K562 (cell line): ENCODE results near the gene ZNF66. TPM values are rescaled to one million over a fixed set of nuclear protein-coding genes. Genes with fewer than 3 reads are reported as not detected.
"Not testable (repeated sequence)": the region's sequence is repeated elsewhere in the genome, so short reads cannot be mapped to it uniquely, and the experiment has no call there.

Experiments used
- ATAC-seq: fragments of 200-7000 bp; cut with Tn5 transposase; 3 replicates; pipeline ENCODE4 v1.9.1; 2020; ENCODE audit warnings: moderate library complexity
- BruUV-seq: library from RNA; stranded (reverse); fragments of 400-500 nt; replicated peaks from 2 replicates; lab custom pipeline; 2021; lab: Mats Ljungman, UMichigan
- CTCF ChIA-PET: fragments of 300-600 bp; formaldehyde crosslinking; extraction: SDS; loops from one replicate; lab custom pipeline; 2021; ENCODE audit warnings: low intra/inter-chr PET ratio; lab: Yijun Ruan, JAX
- POLR2A ChIA-PET: fragments of 300-600, 350-650 bp; sonication (Branson Sonifier 250); formaldehyde crosslinking; extraction: SDS; loops from one replicate; lab custom pipeline; 2021; ENCODE audit warnings: antibody characterized with exemption, inconsistent platforms; lab: Yijun Ruan, JAX
- DNase-seq, 4 experiments: peaks; one replicate each; pipeline versions ENCODE4 v3.0.0 to v3.0.0-alpha.2; 2011 to 2018; ENCODE audit warnings: low spot score in 3 of 4, mixed read lengths in 3 of 4; ENCODE audit errors: extremely low read depth in 1 of 4
- FAIRE-seq: peaks from 2 replicates; lab custom pipeline; 2011; peaks lifted over from hg19 to GRCh38; lab: Jason Lieb, UNC
- H2AFZ ChIP-seq: 2 replicates; pipeline ENCODE4 v1.6.0; 2011; ENCODE audit warnings: low read depth, low read length, control low read depth, inconsistent platforms
- H3K27ac ChIP-seq: fragments of 200-600 bp; 3 replicates; pipeline ENCODE4 v1.8.0; 2011; ENCODE audit warnings: low read depth, mild to moderate bottlenecking, control low read depth, inconsistent platforms, low read length, moderate library complexity, mixed read lengths; ENCODE audit errors: extremely low read depth
- H3K27me3 ChIP-seq, 2 experiments: fragments of 300-600 bp in 1 of 2; 2 replicates in 1 of 2; 3 replicates in 1 of 2; pipeline versions ENCODE4 v1.6.0 to v1.8.0; 2011; ENCODE audit warnings: inconsistent platforms in 2 of 2, low read length in 2 of 2, mild to moderate bottlenecking in 1 of 2, mixed read lengths in 1 of 2, moderate library complexity in 1 of 2; ENCODE audit not compliant: control insufficient read depth in 2 of 2, insufficient read depth in 2 of 2
- H3K36me3 ChIP-seq: fragments of 300-600 bp; 3 replicates; pipeline ENCODE4 v1.8.0; 2011; ENCODE audit warnings: mild to moderate bottlenecking, low read length, inconsistent platforms; ENCODE audit not compliant: control insufficient read depth, insufficient read depth
- H3K4me1 ChIP-seq, 2 experiments: fragments of 200-600 bp in 1 of 2; replicated peaks in 1 of 2; 2 replicates in 1 of 2; 3 replicates in 1 of 2; pipeline versions ENCODE4 v1.5.1 to v1.8.0; 2011; ENCODE audit warnings: inconsistent platforms in 2 of 2, low read length in 2 of 2, mild to moderate bottlenecking in 1 of 2, mixed read lengths in 1 of 2, moderate library complexity in 1 of 2; ENCODE audit not compliant: control insufficient read depth in 2 of 2, insufficient read depth in 2 of 2
- H3K4me2 ChIP-seq: 2 replicates; pipeline ENCODE4 v1.6.1; 2011; ENCODE audit warnings: low read length, control low read depth, inconsistent platforms, mixed read lengths; ENCODE audit not compliant: insufficient read depth
- H3K4me3 ChIP-seq: fragments of 200-600 bp; sonication (generic), shearing (Covaris generic); 2 replicates; pipeline ENCODE4 v1.5.1; 2016; ENCODE audit warnings: control low read depth, inconsistent platforms
- H3K79me2 ChIP-seq: fragments of 200-600 bp; 3 replicates; pipeline ENCODE4 v1.8.0; 2011; ENCODE audit warnings: low read length, inconsistent platforms; ENCODE audit not compliant: control insufficient read depth, insufficient read depth
- H3K9ac ChIP-seq, 2 experiments: 2 replicates each; pipeline versions ENCODE4 v1.6.0 to v1.6.1; 2011; ENCODE audit warnings: low read depth in 2 of 2, low read length in 2 of 2, control low read depth in 1 of 2, inconsistent platforms in 1 of 2, mild to moderate bottlenecking in 1 of 2, mixed read lengths in 1 of 2; ENCODE audit not compliant: insufficient read depth in 1 of 2
- H3K9me1 ChIP-seq: one replicate; pipeline ENCODE4 v1.6.0; 2011; ENCODE audit warnings: inconsistent platforms, mild to moderate bottlenecking, low read length, moderate library complexity; ENCODE audit not compliant: control insufficient read depth, insufficient read depth
- H3K9me3 ChIP-seq: replicated peaks from 2 replicates; pipeline ENCODE4 v1.5.1; 2011; ENCODE audit warnings: low read depth, low read length, inconsistent platforms; ENCODE audit not compliant: control insufficient read depth, insufficient read depth
- H4K20me1 ChIP-seq: replicated peaks from 2 replicates; pipeline ENCODE4 v1.6.1; 2011; ENCODE audit warnings: low read length, inconsistent platforms, mixed read lengths; ENCODE audit not compliant: control insufficient read depth, insufficient read depth
- BRCA1 ChIP-seq, 2 experiments: fragments of 450-650 bp in 1 of 2; sonication (generic) in 1 of 2; formaldehyde crosslinking in 1 of 2; IDR thresholded peaks; 2 replicates each; pipeline versions ENCODE4 v1.5.0 to v1.6.1; 2017 to 2020; ENCODE audit warnings: mild to moderate bottlenecking in 1 of 2, missing genetic modification reagents in 1 of 2
- E2F5 ChIP-seq: sonication (generic); formaldehyde crosslinking; IDR thresholded peaks from 2 replicates; pipeline ENCODE4 v1.8.0; 2022; ENCODE audit warnings: mild to moderate bottlenecking, missing genetic modification reagents
- GATAD2B ChIP-seq: fragments of 450-650 bp; IDR thresholded peaks from 2 replicates; pipeline ENCODE4 v1.6.1; 2017; ENCODE audit warnings: mild to moderate bottlenecking, borderline replicate concordance
- KAT7 ChIP-seq: sonication (generic); formaldehyde crosslinking; IDR thresholded peaks from 2 replicates; pipeline ENCODE4 v1.8.0; 2022; ENCODE audit warnings: missing genetic modification reagents, mild to moderate bottlenecking, borderline replicate concordance
- MTF1 ChIP-seq: fragments of 250-450 bp; sonication (Bioruptor Pico); IDR thresholded peaks from 2 replicates; pipeline ENCODE4 v1.9.0; 2021; ENCODE audit warnings: moderate library complexity, mild to moderate bottlenecking, inconsistent platforms, borderline replicate concordance
- ZBTB12 ChIP-seq: fragments of 250-450 bp; sonication (Bioruptor Pico); IDR thresholded peaks from 2 replicates; pipeline ENCODE4 v1.4.0; 2020
- ZNF143 ChIP-seq: sonication (generic); formaldehyde crosslinking; IDR thresholded peaks from 2 replicates; pipeline ENCODE4 v1.9.0; 2022; ENCODE audit warnings: mild to moderate bottlenecking, missing genetic modification reagents
- ZNF280A ChIP-seq: fragments of 450-650 bp; IDR thresholded peaks from 2 replicates; pipeline ENCODE4 v1.6.1; 2018; ENCODE audit warnings: mild to moderate bottlenecking, low read depth; ENCODE audit not compliant: partially characterized antibody
- ZNF77 ChIP-seq: fragments of 250-450 bp; sonication (Bioruptor Pico); IDR thresholded peaks from 2 replicates; pipeline ENCODE4 v1.5.0; 2020
- WGBS: fragments of 100-300 bp; shearing (Covaris generic); methylation state at CpG from one replicate; pipeline ENCODE4 v1.1.6; 2016; ENCODE audit warnings: low coverage, mixed read lengths; ENCODE audit not compliant: insufficient coverage; ENCODE audit errors: missing lambda C conversion rate; 5-methylcytosine and 5-hydroxymethylcytosine counted together
- in situ Hi-C: fragments of 300-500 bp; cut with MboI; formaldehyde crosslinking; loops from 4 replicates; pipeline ENCODE4 v1.15.0; 2018; ENCODE audit warnings: inconsistent platforms, mixed read lengths
- intact Hi-C: fragments of 100-400 bp; cut with micrococcal nuclease; formaldehyde crosslinking; loops from 2 replicates; pipeline ENCODE4 v1.14.2; 2022
- polyA plus RNA-seq, 8 experiments: library from polyadenylated mRNA; depleted of rRNA in 4 of 8; stranded (reverse) in 5 of 8; unstranded in 3 of 8; fragments of >200 nt; fragmentation: Nextera tagmentation in 2 of 8; fragmentation: Illumina TruSeq in 1 of 8; extraction: Ambion mirVana in 2 of 8; extraction: Trizol in 1 of 8; gene quantifications; 2 replicates each; pipeline versions ENCODE4 v1.2.1 to v1.2.3, GENCODE V29; 2011 to 2014; ENCODE audit warnings: inconsistent platforms in 1 of 8, missing spikeins in 1 of 8
- total RNA-seq, 7 experiments: library from RNA; depleted of rRNA in 6 of 7; stranded (reverse); fragments of >200 nt in 6 of 7; fragmentation: Illumina TruSeq in 2 of 7; extraction: Trizol in 2 of 7; gene quantifications; 2 replicates each; pipeline versions ENCODE4 v1.2.1 to v1.2.3, GENCODE V29; 2011 to 2021; ENCODE audit warnings: low replicate concordance in 1 of 7

Gene ZNF66
- total and polyA plus RNA-seq, 9 of the 15 experiments (the other 6 are each of a cell fraction or from before 2014, with no cell fraction given): 0.13 to 2.7 (median 1.6) TPM

GRCh38 chr19:20769225-20769736, 6.8 kb upstream of the ZNF66 start:
- H3K9me3 ChIP-seq, H3K79me2 ChIP-seq, BruUV-seq, H3K9me1 ChIP-seq, FAIRE-seq, H3K9ac ChIP-seq, H2AFZ ChIP-seq, ATAC-seq, H3K4me1 ChIP-seq, CTCF ChIA-PET, DNase-seq, H3K36me3 ChIP-seq, H3K27me3 ChIP-seq, in situ Hi-C loops, H3K27ac ChIP-seq, H4K20me1 ChIP-seq, H3K4me3 ChIP-seq, intact Hi-C loops, H3K4me2 ChIP-seq: not testable (repeated sequence)
- POLR2A ChIA-PET: interaction anchor here (0.6 to 0.7 kb wide), 2 partner anchors 94 to 224 kb away, joined by 3 to 4 read pairs; no protein-coding TSS in a partner anchor
- WGBS: under 1% methylated on average over 6 of the region's 8 CpGs

GRCh38 chr19:20787786-20788185, 11.7 kb downstream of the ZNF66 start:
- in situ Hi-C loops: no loop called here
- H3K4me1 ChIP-seq: no peaks in the 10 kb centered on the region
- H3K36me3 ChIP-seq: no peaks in the 10 kb centered on the region; the same call in 2 of the 3 replicates
- ATAC-seq: no peak
- H3K27ac ChIP-seq: no peak overlapping the region
- H3K4me3 ChIP-seq: no peak overlapping the region
- no TSS peak for BruUV-seq
- CTCF ChIA-PET: no interaction called here
- H3K79me2 ChIP-seq: no peaks in the 10 kb centered on the region
- no peak for DNase-seq
- TF ChIP-seq E2F5 (CRISPR knock-in tag): no peak
- TF ChIP-seq ZNF143: no peak
- no peak for TF ChIP-seq GATAD2B
- TF ChIP-seq ZNF77 (CRISPR knock-in tag): no peak
- no peak for TF ChIP-seq KAT7 (CRISPR knock-in tag)
- no peak for TF ChIP-seq ZNF280A
- no peak for TF ChIP-seq MTF1 (CRISPR knock-in tag)
- no peak for TF ChIP-seq BRCA1 (IDR thresholded peaks at IDR 0.05)
- no peak for TF ChIP-seq BRCA1 (CRISPR knock-in tag; IDR thresholded peaks at IDR 0.05)
- TF ChIP-seq ZBTB12 (CRISPR knock-in tag): no peak
- H3K4me2 ChIP-seq: no peak overlapping the region
- intact Hi-C loops: no loop called here
- H3K9me3 ChIP-seq: no peaks in the 10 kb centered on the region
- no peak for FAIRE-seq
- no peaks in the 10 kb centered on the region for H4K20me1 ChIP-seq
- H3K9ac ChIP-seq: no peak overlapping the region
- H3K27me3 ChIP-seq: no peaks in the 10 kb centered on the region
- POLR2A ChIA-PET: no interaction called here
- no peaks in the 10 kb centered on the region for H3K9me1 ChIP-seq
- no peak overlapping the region for H2AFZ ChIP-seq
